ENCODE measurements around the gene AKAP6.

The AKAP6 gene

DNA sequence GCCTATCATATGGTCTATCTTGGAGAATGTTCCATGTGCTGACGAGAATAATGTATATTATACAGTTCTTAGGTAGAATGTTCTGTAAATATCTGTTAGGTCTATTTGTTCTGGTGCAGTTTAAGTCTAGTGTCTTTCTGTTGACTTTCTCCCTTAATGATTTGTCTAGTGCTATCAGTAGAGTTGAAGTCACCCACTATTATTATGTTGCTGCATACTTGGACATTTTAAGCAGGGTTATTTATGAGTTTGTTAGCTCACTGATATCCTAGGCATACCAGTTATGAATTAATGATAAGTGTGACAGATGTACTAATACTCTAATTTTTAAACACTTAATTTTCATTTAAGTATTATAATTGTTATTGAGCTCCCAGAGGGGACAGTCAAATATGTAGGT lies 292.5 kb downstream of the AKAP6 start:
- Histone ChIP-seq H3K9me3 (ENCODE audit: control insufficient read depth, low read length) (peaks cover 5% of the 10 kb centered on the region), H3K4me3 (ENCODE audit: extremely low read depth, insufficient read depth, low read length, poor library complexity, severe bottlenecking) (no peak overlapping the region), H3K36me3 (ENCODE audit: control insufficient read depth, insufficient read depth, low read length) (no peaks in the 10 kb centered on the region), H3K4me1 (ENCODE audit: control insufficient read depth, insufficient read depth, low read length, poor library complexity, severe bottlenecking) (no peaks in the 10 kb centered on the region), H3K27ac (ENCODE audit: low read depth, low read length, severe bottlenecking) (no peak overlapping the region)
- 75 to 78% methylated on average over 1 of the region's 1 CpG for WGBS, 2 experiments (ENCODE audit: insufficient coverage in 2 of 2)

- no peaks in the 10 kb centered on the region for H3K36me3 ChIP-seq (ENCODE audit: control insufficient read depth, insufficient read depth, low read length)
- no peak overlapping the region for H3K4me3 ChIP-seq (ENCODE audit: extremely low read depth, insufficient read depth, low read length, poor library complexity, severe bottlenecking)
- 50% methylated on average over 1 of the region's 3 CpGs for WGBS, 2 experiments (ENCODE audit: insufficient coverage in 2 of 2)
- H3K27ac ChIP-seq (ENCODE audit: low read depth, low read length, severe bottlenecking), result no peak overlapping the region
- H3K9me3 ChIP-seq (ENCODE audit: control insufficient read depth, low read length), result peaks cover 5% of the 10 kb centered on the region
- H3K4me1 ChIP-seq (ENCODE audit: control insufficient read depth, insufficient read depth, low read length, poor library complexity, severe bottlenecking), result no peaks in the 10 kb centered on the region
Measured at GRCh38 chr14:32622742-32623141, 293.6 kb downstream of the AKAP6 start.

DNA sequence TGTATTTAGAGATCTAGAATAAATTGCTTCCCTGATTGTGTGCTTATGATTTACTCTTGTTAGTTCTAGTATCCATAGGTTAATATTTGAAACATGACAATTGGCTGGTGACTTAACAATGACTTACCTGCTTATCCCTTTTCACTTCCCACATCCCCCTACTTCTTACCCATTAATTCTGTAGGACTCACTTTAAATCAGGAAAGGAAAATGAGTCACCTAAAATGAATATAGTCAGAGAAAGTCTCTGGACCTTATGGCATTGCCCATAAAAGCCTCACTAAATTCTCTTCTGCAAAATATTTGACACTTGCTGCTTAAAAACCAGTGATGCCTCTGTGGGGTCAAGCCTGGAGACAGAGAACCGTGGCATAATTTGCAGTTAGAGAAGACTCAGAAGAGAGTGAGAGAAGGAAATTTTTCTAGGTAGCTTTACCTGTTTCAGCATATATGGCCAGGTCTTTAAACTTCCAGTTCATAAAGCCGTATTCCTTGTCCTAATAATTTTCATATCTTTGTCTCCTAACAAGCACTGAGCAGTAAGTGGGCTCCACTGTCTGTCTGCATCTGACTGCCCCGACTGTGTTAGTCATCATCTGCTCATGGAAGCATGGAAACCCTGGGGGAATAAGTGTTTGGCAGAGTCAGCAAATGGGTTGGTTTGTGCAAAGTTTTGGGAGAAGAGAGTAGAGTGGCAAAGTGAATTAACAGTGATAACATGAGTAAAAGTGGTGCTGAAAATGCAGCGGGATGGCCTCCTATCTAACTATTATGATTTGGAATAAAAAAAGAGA lies 294.4 kb downstream of the AKAP6 start:
- Histone ChIP-seq H3K4me3 (ENCODE audit: extremely low read depth, insufficient read depth, low read length, poor library complexity, severe bottlenecking) (no peak overlapping the region), H3K4me1 (ENCODE audit: control insufficient read depth, insufficient read depth, low read length, poor library complexity, severe bottlenecking) (no peaks in the 10 kb centered on the region), H3K27ac (ENCODE audit: low read depth, low read length, severe bottlenecking) (no peak overlapping the region), H3K9me3 (ENCODE audit: control insufficient read depth, low read length) (peaks cover 5% of the 10 kb centered on the region), H3K36me3 (ENCODE audit: control insufficient read depth, insufficient read depth, low read length) (no peaks in the 10 kb centered on the region)
- 86 to 100% methylated on average over 1 to 2 of the region's 4 CpGs for WGBS, 2 experiments (ENCODE audit: insufficient coverage in 2 of 2)

DNA sequence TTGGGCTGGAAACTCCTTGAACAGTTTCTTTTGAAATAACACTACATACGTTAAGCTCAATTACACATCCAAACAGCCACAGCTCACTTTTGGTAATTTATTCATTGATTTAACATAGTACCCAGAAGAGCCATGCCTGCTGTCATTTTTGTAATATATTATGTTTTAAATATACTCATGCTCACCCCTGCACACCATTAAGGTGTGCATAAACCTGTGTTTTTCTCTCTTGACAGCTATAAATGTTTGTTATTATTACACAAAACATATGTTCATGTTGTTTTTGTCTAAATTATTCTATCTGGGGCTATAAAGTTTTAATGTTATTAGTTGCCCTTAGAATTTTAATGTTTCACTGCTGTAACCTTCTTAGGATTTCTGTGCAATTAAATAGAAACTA lies 296.1 kb downstream of the AKAP6 start:
- Histone ChIP-seq H3K4me1 (ENCODE audit: control insufficient read depth, insufficient read depth, low read length, poor library complexity, severe bottlenecking) (no peaks in the 10 kb centered on the region), H3K9me3 (ENCODE audit: control insufficient read depth, low read length) (no peaks in the 10 kb centered on the region), H3K27ac (ENCODE audit: low read depth, low read length, severe bottlenecking) (no peak overlapping the region), H3K4me3 (ENCODE audit: extremely low read depth, insufficient read depth, low read length, poor library complexity, severe bottlenecking) (no peak overlapping the region), H3K36me3 (ENCODE audit: control insufficient read depth, insufficient read depth, low read length) (no peaks in the 10 kb centered on the region)
- WGBS, 2 experiments (ENCODE audit: insufficient coverage in 2 of 2), result no CpG with 5 or more reads among the region's 1 CpG

DNA sequence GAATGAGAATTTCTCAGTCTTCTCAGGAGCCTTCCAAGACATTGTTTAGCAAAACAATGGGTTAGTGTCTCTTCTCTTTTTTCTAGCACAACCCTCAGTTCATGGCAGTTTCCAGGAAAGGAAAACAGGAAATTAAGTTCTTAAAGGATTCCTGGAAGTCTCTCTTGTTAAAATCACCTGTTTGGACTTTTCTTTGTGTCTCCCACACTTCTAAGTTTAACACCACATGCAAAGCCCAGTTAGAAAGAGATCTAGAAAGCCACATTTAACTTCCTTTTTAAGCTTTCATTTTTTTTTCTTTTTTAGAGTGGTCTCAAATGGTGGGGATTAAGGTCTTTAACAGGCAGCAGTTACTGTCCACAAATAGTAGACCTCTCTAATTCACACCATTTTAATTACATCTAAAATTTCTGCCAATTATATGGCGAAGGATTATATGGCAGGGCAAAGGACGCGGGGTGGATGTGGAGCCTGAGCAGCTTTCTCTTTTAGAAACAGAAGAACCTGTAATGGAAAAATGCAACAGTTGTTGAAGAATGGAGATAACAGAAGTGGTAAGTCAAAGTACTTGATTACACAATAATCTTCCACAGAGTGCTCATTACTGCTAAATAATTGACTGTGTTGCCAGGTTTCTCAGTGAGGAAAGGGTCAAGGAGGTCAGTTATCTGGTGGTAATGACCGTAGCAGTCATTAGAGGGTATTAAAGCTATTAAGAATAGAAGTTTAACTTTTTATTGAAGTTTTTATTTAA lies 298.6 kb downstream of the AKAP6 start:
- no peaks in the 10 kb centered on the region for H3K36me3 ChIP-seq (ENCODE audit: control insufficient read depth, insufficient read depth, low read length)
- H3K27ac ChIP-seq (ENCODE audit: low read depth, low read length, severe bottlenecking), result no peak overlapping the region
- WGBS, 2 experiments (ENCODE audit: insufficient coverage in 2 of 2), result 89% methylated on average over 3 of the region's 4 CpGs; no CpG with 5 or more reads in 1 of the 2 experiments
- no peaks in the 10 kb centered on the region for H3K9me3 ChIP-seq (ENCODE audit: control insufficient read depth, low read length)
- H3K4me3 ChIP-seq (ENCODE audit: extremely low read depth, insufficient read depth, low read length, poor library complexity, severe bottlenecking), result no peak overlapping the region
- no peaks in the 10 kb centered on the region for H3K4me1 ChIP-seq (ENCODE audit: control insufficient read depth, insufficient read depth, low read length, poor library complexity, severe bottlenecking)

GRCh38 chr14:32629236-32629635 lies 300.1 kb downstream of the AKAP6 start:
- H3K9me3 ChIP-seq (ENCODE audit: control insufficient read depth, low read length), result no peaks in the 10 kb centered on the region
- H3K27ac ChIP-seq (ENCODE audit: low read depth, low read length, severe bottlenecking), result no peak overlapping the region
- no peaks in the 10 kb centered on the region for H3K4me1 ChIP-seq (ENCODE audit: control insufficient read depth, insufficient read depth, low read length, poor library complexity, severe bottlenecking)
- H3K36me3 ChIP-seq (ENCODE audit: control insufficient read depth, insufficient read depth, low read length), result no peaks in the 10 kb centered on the region
- WGBS, 2 experiments (ENCODE audit: insufficient coverage in 2 of 2), result 80% methylated on average over 1 of the region's 3 CpGs; no CpG with 5 or more reads in 1 of the 2 experiments
- no peak overlapping the region for H3K4me3 ChIP-seq (ENCODE audit: extremely low read depth, insufficient read depth, low read length, poor library complexity, severe bottlenecking)

DNA sequence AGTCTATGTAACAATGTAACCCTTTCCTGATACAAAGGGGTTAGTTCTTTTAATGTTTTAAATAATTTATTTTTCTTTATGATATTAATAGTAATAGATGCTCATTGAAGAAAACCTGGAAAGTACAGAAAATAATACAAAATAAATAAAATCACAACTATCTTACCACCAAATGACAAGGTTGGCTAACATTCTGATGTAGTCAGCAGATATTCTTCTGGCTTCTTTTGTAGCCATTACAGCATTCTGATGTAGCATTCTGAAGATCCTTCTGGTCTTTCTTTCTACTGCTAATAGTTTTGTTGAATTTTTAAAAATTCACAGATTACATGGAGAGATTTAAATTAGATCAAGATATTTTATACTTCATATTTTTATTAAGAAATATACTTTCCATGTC lies 301.6 kb downstream of the AKAP6 start:
- Histone ChIP-seq H3K27ac (ENCODE audit: low read depth, low read length, severe bottlenecking) (no peak overlapping the region), H3K36me3 (ENCODE audit: control insufficient read depth, insufficient read depth, low read length) (no peaks in the 10 kb centered on the region), H3K9me3 (ENCODE audit: control insufficient read depth, low read length) (no peaks in the 10 kb centered on the region), H3K4me3 (ENCODE audit: extremely low read depth, insufficient read depth, low read length, poor library complexity, severe bottlenecking) (no peak overlapping the region), H3K4me1 (ENCODE audit: control insufficient read depth, insufficient read depth, low read length, poor library complexity, severe bottlenecking) (no peaks in the 10 kb centered on the region)

- no peak overlapping the region for H3K4me3 ChIP-seq (ENCODE audit: extremely low read depth, insufficient read depth, low read length, poor library complexity, severe bottlenecking)
- no peaks in the 10 kb centered on the region for H3K36me3 ChIP-seq (ENCODE audit: control insufficient read depth, insufficient read depth, low read length)
- no peaks in the 10 kb centered on the region for H3K9me3 ChIP-seq (ENCODE audit: control insufficient read depth, low read length)
- no peak overlapping the region for H3K27ac ChIP-seq (ENCODE audit: low read depth, low read length, severe bottlenecking)
- H3K4me1 ChIP-seq (ENCODE audit: control insufficient read depth, insufficient read depth, low read length, poor library complexity, severe bottlenecking), result no peaks in the 10 kb centered on the region
- no CpG with 5 or more reads among the region's 3 CpGs for WGBS, 2 experiments (ENCODE audit: insufficient coverage in 2 of 2)
Measured at GRCh38 chr14:32633224-32633859, 304.2 kb downstream of the AKAP6 start.

- Histone ChIP-seq H3K27ac (ENCODE audit: low read depth, low read length, severe bottlenecking) (no peak overlapping the region), H3K4me3 (ENCODE audit: extremely low read depth, insufficient read depth, low read length, poor library complexity, severe bottlenecking) (no peak overlapping the region), H3K36me3 (ENCODE audit: control insufficient read depth, insufficient read depth, low read length) (no peaks in the 10 kb centered on the region), H3K4me1 (ENCODE audit: control insufficient read depth, insufficient read depth, low read length, poor library complexity, severe bottlenecking) (no peaks in the 10 kb centered on the region), H3K9me3 (ENCODE audit: control insufficient read depth, low read length) (no peaks in the 10 kb centered on the region)
Measured at GRCh38 chr14:32633930-32634329, 304.8 kb downstream of the AKAP6 start.

DNA sequence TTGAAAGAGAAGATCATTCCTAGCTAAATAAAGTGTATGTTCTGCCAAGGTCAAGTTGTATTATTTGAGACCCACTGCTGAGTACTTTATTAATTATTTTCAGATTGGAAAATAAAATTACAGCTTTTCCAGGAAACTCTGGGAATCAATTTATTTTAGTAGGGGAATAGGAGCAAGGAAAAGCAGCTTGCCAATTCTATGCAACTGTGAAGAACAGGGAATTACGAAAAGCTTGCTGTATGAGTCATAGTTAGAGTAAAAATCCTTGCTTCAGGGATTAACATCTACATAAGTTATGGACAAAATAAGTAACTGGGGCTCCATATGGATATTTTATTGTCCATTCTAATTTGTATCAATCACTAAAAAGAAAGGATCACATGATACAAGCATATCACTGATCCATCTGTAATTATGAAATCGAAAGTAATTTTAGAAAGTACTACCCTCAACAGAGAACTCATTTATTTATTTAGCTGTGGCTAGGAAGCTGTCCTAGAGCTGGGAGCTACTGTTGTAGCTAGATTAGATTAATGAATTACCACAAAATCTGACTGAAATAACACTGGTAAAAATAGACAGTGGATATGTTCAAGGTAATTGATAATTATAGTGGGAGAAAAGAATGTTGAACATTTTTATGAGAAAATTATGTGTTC lies 306.1 kb downstream of the AKAP6 start:
- Histone ChIP-seq H3K27ac (ENCODE audit: low read depth, low read length, severe bottlenecking) (no peak overlapping the region), H3K4me3 (ENCODE audit: extremely low read depth, insufficient read depth, low read length, poor library complexity, severe bottlenecking) (no peak overlapping the region), H3K9me3 (ENCODE audit: control insufficient read depth, low read length) (no peaks in the 10 kb centered on the region), H3K4me1 (ENCODE audit: control insufficient read depth, insufficient read depth, low read length, poor library complexity, severe bottlenecking) (no peaks in the 10 kb centered on the region), H3K36me3 (ENCODE audit: control insufficient read depth, insufficient read depth, low read length) (no peaks in the 10 kb centered on the region)
- WGBS, 2 experiments (ENCODE audit: insufficient coverage in 2 of 2), result no CpG with 5 or more reads among the region's 2 CpGs

All from mesodermal cell (in vitro differentiated cells).